Mucosa of descending colon (tissue), 3 donors: Measurements from ENCODE around the gene ZNF784. TPM values are rescaled to one million over a fixed set of nuclear protein-coding genes. Genes with fewer than 3 reads are reported as not detected.

ENCODE experiments used
- ATAC-seq: fragments of 200-7000 bp; cut with Tn5 transposase; one replicate; pipeline ENCODE4 v1.9.1; 2020; ENCODE audit warnings: mild to moderate bottlenecking, moderate library complexity
- DNase-seq, 3 donors: peaks; one replicate each; pipeline ENCODE4 v3.0.0-alpha.2; 2020
- H3K36me3 ChIP-seq: fragments of 200-600 bp; one replicate; pipeline ENCODE4 v1.8.0; 2021; ENCODE audit warnings: low read depth, mild to moderate bottlenecking
- H3K4me1 ChIP-seq: fragments of 200-600 bp; one replicate; pipeline ENCODE4 v1.8.0; 2021; ENCODE audit warnings: low read depth, mild to moderate bottlenecking
- H3K4me3 ChIP-seq: fragments of 200-600 bp; one replicate; pipeline ENCODE4 v1.8.0; 2021; ENCODE audit warnings: mild to moderate bottlenecking
- H3K9me3 ChIP-seq: fragments of 200-600 bp; one replicate; pipeline ENCODE4 v1.8.0; 2021; ENCODE audit warnings: mild to moderate bottlenecking
- intact Hi-C, 2 donors: fragments of 100-400 bp; cut with DNase I in 1 of 2; cut with micrococcal nuclease in 1 of 2; formaldehyde crosslinking; loops; one replicate each; pipeline versions ENCODE4 v1.11.0 to v1.11.1; 2022; cut with DNase I, micrococcal nuclease
- total RNA-seq, 3 donors: library from RNA; stranded (reverse); fragmentation: NEBNext Ultra II Directional in 2 of 3; extraction: Animal tissue kit (Norgen Biotek cat#: 25700) in 2 of 3; gene quantifications; one replicate each; pipeline versions ENCODE4 v1.2.1 to v1.2.4, GENCODE V29; 2021 to 2023
- TF ChIP-seq, protein P1 (sequence below): fragments of 200-600 bp; IDR thresholded peaks from one replicate; pipeline ENCODE4 v1.8.0; 2022; ENCODE audit warnings: antibody characterized with exemption, mild to moderate bottlenecking
- donor health status: DM: no; HTN: no; CAD: no; lungs with moderate emphysema.
- donor health status: DM: no; HTN: no; CAD: no.
- donor health status: DM: no; HTN: yes; CAD: no.

Gene ZNF784
- total RNA-seq, 3 donors from 2014 or later = 8.7 to 13.8 (median 10.1) TPM

- H3K36me3 ChIP-seq = no peaks in the 10 kb centered on the region
- peak overlapping the region; percentile 77 for H3K4me3 ChIP-seq
- intact Hi-C loops = no loop called here
- no peak for DNase-seq
- peaks cover 24% of the 10 kb centered on the region for H3K4me1 ChIP-seq
- ATAC-seq = no peak
- H3K9me3 ChIP-seq = no peaks in the 10 kb centered on the region
- TF ChIP-seq, protein P1, sequence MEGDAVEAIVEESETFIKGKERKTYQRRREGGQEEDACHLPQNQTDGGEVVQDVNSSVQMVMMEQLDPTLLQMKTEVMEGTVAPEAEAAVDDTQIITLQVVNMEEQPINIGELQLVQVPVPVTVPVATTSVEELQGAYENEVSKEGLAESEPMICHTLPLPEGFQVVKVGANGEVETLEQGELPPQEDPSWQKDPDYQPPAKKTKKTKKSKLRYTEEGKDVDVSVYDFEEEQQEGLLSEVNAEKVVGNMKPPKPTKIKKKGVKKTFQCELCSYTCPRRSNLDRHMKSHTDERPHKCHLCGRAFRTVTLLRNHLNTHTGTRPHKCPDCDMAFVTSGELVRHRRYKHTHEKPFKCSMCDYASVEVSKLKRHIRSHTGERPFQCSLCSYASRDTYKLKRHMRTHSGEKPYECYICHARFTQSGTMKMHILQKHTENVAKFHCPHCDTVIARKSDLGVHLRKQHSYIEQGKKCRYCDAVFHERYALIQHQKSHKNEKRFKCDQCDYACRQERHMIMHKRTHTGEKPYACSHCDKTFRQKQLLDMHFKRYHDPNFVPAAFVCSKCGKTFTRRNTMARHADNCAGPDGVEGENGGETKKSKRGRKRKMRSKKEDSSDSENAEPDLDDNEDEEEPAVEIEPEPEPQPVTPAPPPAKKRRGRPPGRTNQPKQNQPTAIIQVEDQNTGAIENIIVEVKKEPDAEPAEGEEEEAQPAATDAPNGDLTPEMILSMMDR = no peak
Measured at GRCh38 chr19:55600662-55601028, 23.7 kb downstream of the ZNF784 start.

DNA sequence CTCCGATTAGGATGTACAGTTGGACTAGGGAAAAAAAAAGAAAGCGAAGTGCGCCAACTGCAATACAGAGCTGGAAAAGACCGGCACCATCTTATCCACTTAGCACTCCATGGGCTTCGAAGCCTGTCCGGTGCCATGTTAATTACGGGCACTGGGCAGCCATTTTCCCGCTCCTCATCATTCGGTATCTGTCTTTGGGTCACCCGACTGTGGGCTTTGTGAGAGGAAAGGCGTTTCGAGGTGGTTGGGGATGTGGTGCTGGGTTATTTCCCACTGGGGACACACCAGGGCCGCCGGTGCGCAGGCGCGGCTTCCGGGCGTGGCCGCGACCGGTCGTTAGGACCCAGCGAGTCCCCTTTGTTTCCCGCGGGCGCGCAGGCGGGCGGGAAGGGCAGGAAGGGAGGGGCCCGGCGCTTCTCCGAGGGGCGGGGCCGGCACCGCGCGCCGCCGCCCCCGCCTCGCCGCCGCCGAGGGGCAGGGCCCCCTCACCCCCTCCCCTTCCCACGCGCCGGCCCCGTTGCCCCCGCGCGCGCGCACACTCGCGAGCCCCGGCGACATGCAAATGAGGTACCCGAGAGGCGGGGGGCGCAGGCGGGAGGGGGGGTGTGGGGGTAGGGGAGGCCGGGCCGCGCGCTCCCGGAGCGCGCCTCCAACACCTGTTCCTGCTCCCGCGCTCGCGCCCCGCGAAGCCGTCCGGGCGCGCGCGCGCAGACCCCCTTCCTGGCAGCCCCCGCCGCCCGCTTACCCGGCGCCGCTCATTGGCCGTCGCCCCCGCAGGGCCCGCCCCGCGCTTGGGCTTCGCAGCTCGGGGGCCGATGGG lies 24.3 kb downstream of the ZNF784 start, which contains the start of gene ZNF524:
Gene ZNF524 (plus strand): TSS at position 447 of the 820 bp plus-strand sequence. CDS start 1,825 bp downstream, outside the sequence.
- ATAC-seq = peak; percentile 68

GRCh38 chr19:55599468-55599841 lies 24.9 kb downstream of the ZNF784 start, which contains the start of gene FIZ1:
FIZ1 (minus strand) TSS chr19:55599517; CDS start chr19:55597865, 1,652 bp downstream.
- Histone ChIP-seq H3K4me3 (peak within 1 kb of the TSS; percentile 77), H3K4me1 (peaks cover 19% of the 10 kb centered on the region), H3K36me3 (no peaks in the 10 kb centered on the region), H3K9me3 (no peaks in the 10 kb centered on the region)
- intact Hi-C loops = no loop called here
- TF ChIP-seq, protein P1 = no peak
- DNase-seq (peak; percentile 97 to 98 (median 98)), ATAC-seq (peak; percentile 89)

More for the DNA sequence above, 24.3 kb downstream of the ZNF784 start, which contains the start of gene ZNF524:
- intact Hi-C loops = no loop called here
- H3K36me3 ChIP-seq = no peaks in the 10 kb centered on the region
- H3K9me3 ChIP-seq = no peaks in the 10 kb centered on the region
- TF ChIP-seq, protein P1 = no peak
- H3K4me3 ChIP-seq = peak within 1 kb of the TSS; percentile 77
- H3K4me1 ChIP-seq = peaks cover 24% of the 10 kb centered on the region
- DNase-seq = peak; percentile 85 to 91 (median 91)

DNA sequence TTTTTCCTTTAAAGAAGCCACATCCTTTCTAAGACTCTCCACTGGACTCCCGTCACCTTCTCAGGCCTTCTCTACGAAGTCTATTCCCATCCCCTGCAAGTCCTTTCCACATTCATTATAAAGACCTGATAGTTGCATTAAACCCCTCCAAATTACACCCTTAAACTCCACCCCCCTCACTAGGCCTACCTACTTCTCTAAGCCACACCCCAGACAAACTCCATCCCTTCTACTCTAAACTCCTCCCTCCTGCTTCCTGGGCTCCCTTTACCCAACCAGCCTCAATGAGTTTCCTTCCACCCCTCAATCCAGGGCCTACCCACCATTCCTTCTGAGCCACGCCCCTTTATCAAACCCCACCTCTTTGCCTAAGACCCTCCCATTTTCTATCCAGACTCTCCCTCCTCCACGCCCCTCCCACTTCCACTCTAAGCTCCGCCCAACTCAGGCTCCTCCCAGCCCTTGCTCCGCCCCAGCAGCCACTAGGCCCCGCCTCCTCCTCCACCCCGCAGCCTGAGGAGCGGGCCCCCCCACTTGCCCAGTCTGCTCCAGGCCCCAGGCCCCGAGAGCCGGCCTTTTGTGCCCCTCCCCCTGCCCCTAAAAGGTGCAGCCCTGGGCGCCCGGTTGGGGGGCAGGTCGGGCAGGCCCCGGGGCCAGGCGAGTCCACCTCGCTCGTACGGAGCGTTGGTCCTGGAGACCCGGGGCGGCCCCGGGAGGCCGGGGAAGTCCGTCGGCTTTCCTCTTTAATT lies 25.5 kb downstream of the ZNF784 start:
- H3K36me3 ChIP-seq = no peaks in the 10 kb centered on the region
- peak; percentile 87 for ATAC-seq
- TF ChIP-seq, protein P1 = no peak
- intact Hi-C loops = no loop called here
- no peaks in the 10 kb centered on the region for H3K9me3 ChIP-seq
- H3K4me1 ChIP-seq = peaks cover 14% of the 10 kb centered on the region
- peak overlapping the region; percentile 77 for H3K4me3 ChIP-seq
- DNase-seq = peak; percentile 95 to 97 (median 95)

DNA sequence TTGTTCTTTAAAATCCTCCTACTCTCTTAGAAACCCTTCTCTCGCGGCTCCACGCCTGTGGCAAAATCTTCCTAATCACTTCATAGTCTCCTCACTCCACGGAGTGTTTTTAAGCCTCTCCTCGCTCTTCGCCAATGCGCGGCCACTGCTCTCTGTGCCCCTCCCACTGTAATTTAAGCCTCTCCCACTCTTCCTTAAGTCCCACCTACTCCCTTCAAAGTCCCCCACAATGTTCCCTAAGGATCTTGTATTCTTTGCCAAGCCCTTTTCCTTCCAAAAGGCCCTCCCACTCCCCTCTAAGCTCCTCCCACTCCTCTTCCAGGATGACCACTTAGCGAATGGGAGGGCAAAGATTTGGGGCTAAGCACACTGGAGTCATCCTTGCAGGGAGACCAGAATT lies 26.3 kb downstream of the ZNF784 start:
- intact Hi-C loops = no loop called here
- Histone ChIP-seq H3K4me3 (no peak overlapping the region), H3K4me1 (peaks cover 9% of the 10 kb centered on the region), H3K9me3 (no peaks in the 10 kb centered on the region), H3K36me3 (no peaks in the 10 kb centered on the region)
- ATAC-seq (no peak), DNase-seq (peak in 1 of 3 donors; percentile 32)
- TF ChIP-seq, protein P1 = no peak
